ENCODE measurements around the gene SPDYE1.
"Not testable (repeated sequence)": the region's sequence is repeated elsewhere in the genome, so short reads cannot be mapped to it uniquely, and the experiment has no call there.

Gene SPDYE1

GRCh38 chr7:43997532-43997931, at the start of gene SPDYE1:
TSS of gene SPDYE1 (plus strand) at chr7:43997897. CDS start at chr7:43999950, 2,053 bp downstream.
- not testable (repeated sequence) for DNase-seq

- no peak for DNase-seq
Measured at GRCh38 chr7:43952028-43952427, 45.7 kb upstream of the SPDYE1 start.

GRCh38 chr7:43953071-43953470, 44.6 kb upstream of the SPDYE1 start:
- no peak for DNase-seq

- peak; percentile 45 to 74 for DNase-seq
Measured at GRCh38 chr7:43954524-43955228, 43.0 kb upstream of the SPDYE1 start.

GRCh38 chr7:43956027-43956426, 41.7 kb upstream of the SPDYE1 start:
- no peak for DNase-seq

- DNase-seq, result no peak
Measured at GRCh38 chr7:43960933-43961332, 36.8 kb upstream of the SPDYE1 start.

GRCh38 chr7:43966392-43966791, 31.3 kb upstream of the SPDYE1 start:
- DNase-seq, result not testable (repeated sequence)

- not testable (repeated sequence) for DNase-seq
Measured at GRCh38 chr7:43968172-43969040, 29.3 kb upstream of the SPDYE1 start.

- not testable (repeated sequence) for DNase-seq
Measured at GRCh38 chr7:43969586-43969985, 28.1 kb upstream of the SPDYE1 start.

GRCh38 chr7:43970698-43971097, 27.0 kb upstream of the SPDYE1 start:
- DNase-seq, result not testable (repeated sequence)

- DNase-seq, result not testable (repeated sequence)
Measured at GRCh38 chr7:43974033-43974573, 23.6 kb upstream of the SPDYE1 start.

- DNase-seq, result not testable (repeated sequence)
Measured at GRCh38 chr7:43974725-43975482, 22.8 kb upstream of the SPDYE1 start.

- DNase-seq, result no peak
Measured at GRCh38 chr7:43977525-43977924, 20.2 kb upstream of the SPDYE1 start.

- DNase-seq, result not testable (repeated sequence)
Measured at GRCh38 chr7:43978102-43978501, 19.6 kb upstream of the SPDYE1 start.

GRCh38 chr7:43982848-43983247, 14.8 kb upstream of the SPDYE1 start:
- not testable (repeated sequence) for DNase-seq

- not testable (repeated sequence) for DNase-seq
Measured at GRCh38 chr7:43983736-43984135, 14.0 kb upstream of the SPDYE1 start.

GRCh38 chr7:43985904-43986864, 11.5 kb upstream of the SPDYE1 start:
- peak; percentile 29 to 55 for DNase-seq

- DNase-seq, result not testable (repeated sequence)
Measured at GRCh38 chr7:43987476-43987875, 10.2 kb upstream of the SPDYE1 start.

GRCh38 chr7:43990011-43990585, 7.6 kb upstream of the SPDYE1 start:
- DNase-seq, result not testable (repeated sequence)

- not testable (repeated sequence) for DNase-seq
Measured at GRCh38 chr7:43990829-43991228, 6.9 kb upstream of the SPDYE1 start.

- DNase-seq, result not testable (repeated sequence)
Measured at GRCh38 chr7:43992896-43993295, 4.8 kb upstream of the SPDYE1 start.
